Fibroblast of lung (primary cell): ENCODE measurements around the gene SNCG.

Source experiments
- CTCF ChIP-seq, 2 donors: IDR thresholded peaks in 1 of 2; conservative IDR thresholded peaks in 1 of 2; 1 replicate in 1 of 2; 2 replicates in 1 of 2; pipeline ENCODE4 v1.5.1; 2011 to 2012; ENCODE audit warnings: low read length in 2 of 2, control low read depth in 1 of 2, inconsistent platforms in 1 of 2, low read depth in 1 of 2, mild to moderate bottlenecking in 1 of 2
- EZH2 ChIP-seq: IDR thresholded peaks from 2 replicates; pipeline ENCODE4 v1.5.1; 2012; ENCODE audit warnings: low read length, control low read depth, mild to moderate bottlenecking; ENCODE audit errors: missing control alignments

GRCh38 chr10:86950349-86950748, 8.1 kb upstream of the SNCG start:
- TF ChIP-seq CTCF (conservative IDR thresholded peaks at IDR 0.05 in 1 of 2, IDR thresholded peaks at IDR 0.05 in 1 of 2; ENCODE audit: low read depth in 1 of 2, low read length in 2 of 2) = no peak
- TF ChIP-seq EZH2 = no peak
